ENCODE data around the gene TFAP2A. TPM values are rescaled to one million over a fixed set of nuclear protein-coding genes. Genes with fewer than 3 reads are reported as not detected.

Gene TFAP2A
- total RNA-seq, 1 experiment from 2014 or later = 87.4 TPM

DNA sequence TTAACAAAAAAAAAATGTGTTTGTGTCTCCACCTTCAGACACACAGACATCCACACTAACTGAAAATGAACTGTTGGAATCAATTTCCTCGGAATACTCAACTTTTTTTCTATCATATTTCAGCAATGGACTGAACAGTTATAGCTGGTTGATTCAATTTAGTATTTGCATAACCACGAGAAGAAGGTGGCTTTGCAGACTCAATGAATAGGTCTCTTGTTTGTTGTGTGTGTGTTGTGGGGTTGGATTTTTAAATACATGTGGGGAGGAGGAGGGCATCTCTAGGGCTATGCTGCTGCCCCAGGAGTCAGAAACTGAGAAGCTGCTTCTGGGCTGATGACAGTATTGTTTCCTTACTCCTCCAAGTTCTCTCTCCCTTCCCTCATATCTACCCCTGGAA lies 28.7 kb downstream of the TFAP2A start:
- no peak for DNase-seq (ENCODE audit: unreplicated experiment)
- no peaks in the 10 kb centered on the region for H3K27me3 Mint-ChIP-seq (ENCODE audit: insufficient read depth, unreplicated experiment)
- no peaks in the 10 kb centered on the region for H3K9me3 Mint-ChIP-seq (ENCODE audit: unreplicated experiment)
- TF ChIP-seq, protein P1, sequence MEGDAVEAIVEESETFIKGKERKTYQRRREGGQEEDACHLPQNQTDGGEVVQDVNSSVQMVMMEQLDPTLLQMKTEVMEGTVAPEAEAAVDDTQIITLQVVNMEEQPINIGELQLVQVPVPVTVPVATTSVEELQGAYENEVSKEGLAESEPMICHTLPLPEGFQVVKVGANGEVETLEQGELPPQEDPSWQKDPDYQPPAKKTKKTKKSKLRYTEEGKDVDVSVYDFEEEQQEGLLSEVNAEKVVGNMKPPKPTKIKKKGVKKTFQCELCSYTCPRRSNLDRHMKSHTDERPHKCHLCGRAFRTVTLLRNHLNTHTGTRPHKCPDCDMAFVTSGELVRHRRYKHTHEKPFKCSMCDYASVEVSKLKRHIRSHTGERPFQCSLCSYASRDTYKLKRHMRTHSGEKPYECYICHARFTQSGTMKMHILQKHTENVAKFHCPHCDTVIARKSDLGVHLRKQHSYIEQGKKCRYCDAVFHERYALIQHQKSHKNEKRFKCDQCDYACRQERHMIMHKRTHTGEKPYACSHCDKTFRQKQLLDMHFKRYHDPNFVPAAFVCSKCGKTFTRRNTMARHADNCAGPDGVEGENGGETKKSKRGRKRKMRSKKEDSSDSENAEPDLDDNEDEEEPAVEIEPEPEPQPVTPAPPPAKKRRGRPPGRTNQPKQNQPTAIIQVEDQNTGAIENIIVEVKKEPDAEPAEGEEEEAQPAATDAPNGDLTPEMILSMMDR (IDR thresholded peaks at IDR 0.05; ENCODE audit: unreplicated experiment) = no peak
- H3K4me1 Mint-ChIP-seq (ENCODE audit: insufficient read depth, unreplicated experiment) = no peaks in the 10 kb centered on the region
- no peak overlapping the region for H3K4me3 Mint-ChIP-seq (ENCODE audit: unreplicated experiment)
- ChIA-PET POLR2A (interaction anchor here (0.7 to 1.0 kb wide), 2 partner anchors 10 to 1135 kb away, joined by 3 to 4 read pairs; no protein-coding TSS in a partner anchor), CTCF (interaction anchor here (0.5 to 0.7 kb wide), 2 partner anchors 673 to 847 kb away, joined by 3 read pairs; no protein-coding TSS in a partner anchor)
- no peak overlapping the region for H3K27ac Mint-ChIP-seq (ENCODE audit: low read depth, unreplicated experiment)
- H3K36me3 Mint-ChIP-seq (ENCODE audit: insufficient read depth, unreplicated experiment) = no peaks in the 10 kb centered on the region
- no TSS peak for BruUV-seq (replicated peaks)
- intact Hi-C loops (cut with micrococcal nuclease) = no loop called here

DNA sequence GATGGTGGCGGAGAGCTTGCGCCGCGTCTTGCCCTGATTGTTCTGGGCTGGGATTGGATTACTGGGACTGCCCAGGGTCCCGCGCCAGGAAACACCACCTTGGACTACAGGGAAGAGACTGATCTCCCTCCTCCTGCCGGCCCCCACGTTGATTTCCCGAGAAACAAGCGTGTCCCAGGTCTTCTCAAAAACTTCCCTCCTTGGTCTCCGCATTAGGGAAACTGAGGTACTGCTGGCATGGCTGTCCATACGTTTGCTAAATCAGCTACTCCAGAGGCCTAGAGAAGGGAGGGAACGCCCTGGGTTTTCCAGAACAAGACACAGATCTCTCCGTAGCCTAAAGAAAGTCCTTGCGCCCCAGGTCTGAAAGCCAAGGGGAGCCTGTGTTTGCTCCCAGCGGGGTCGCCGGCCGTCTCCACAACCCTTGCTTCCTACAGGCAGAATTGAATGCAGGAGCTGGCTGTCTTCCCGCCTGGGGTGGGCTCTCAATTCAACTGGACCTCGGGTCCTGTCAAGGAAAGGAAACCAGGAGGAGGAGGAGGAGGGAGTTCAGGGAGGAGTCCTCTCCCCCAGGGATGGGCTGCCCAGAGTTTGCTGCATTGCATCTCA lies 29.2 kb downstream of the TFAP2A start:
- no peaks in the 10 kb centered on the region for H3K27me3 Mint-ChIP-seq (ENCODE audit: insufficient read depth, unreplicated experiment)
- no peaks in the 10 kb centered on the region for H3K9me3 Mint-ChIP-seq (ENCODE audit: unreplicated experiment)
- no peaks in the 10 kb centered on the region for H3K36me3 Mint-ChIP-seq (ENCODE audit: insufficient read depth, unreplicated experiment)

DNA sequence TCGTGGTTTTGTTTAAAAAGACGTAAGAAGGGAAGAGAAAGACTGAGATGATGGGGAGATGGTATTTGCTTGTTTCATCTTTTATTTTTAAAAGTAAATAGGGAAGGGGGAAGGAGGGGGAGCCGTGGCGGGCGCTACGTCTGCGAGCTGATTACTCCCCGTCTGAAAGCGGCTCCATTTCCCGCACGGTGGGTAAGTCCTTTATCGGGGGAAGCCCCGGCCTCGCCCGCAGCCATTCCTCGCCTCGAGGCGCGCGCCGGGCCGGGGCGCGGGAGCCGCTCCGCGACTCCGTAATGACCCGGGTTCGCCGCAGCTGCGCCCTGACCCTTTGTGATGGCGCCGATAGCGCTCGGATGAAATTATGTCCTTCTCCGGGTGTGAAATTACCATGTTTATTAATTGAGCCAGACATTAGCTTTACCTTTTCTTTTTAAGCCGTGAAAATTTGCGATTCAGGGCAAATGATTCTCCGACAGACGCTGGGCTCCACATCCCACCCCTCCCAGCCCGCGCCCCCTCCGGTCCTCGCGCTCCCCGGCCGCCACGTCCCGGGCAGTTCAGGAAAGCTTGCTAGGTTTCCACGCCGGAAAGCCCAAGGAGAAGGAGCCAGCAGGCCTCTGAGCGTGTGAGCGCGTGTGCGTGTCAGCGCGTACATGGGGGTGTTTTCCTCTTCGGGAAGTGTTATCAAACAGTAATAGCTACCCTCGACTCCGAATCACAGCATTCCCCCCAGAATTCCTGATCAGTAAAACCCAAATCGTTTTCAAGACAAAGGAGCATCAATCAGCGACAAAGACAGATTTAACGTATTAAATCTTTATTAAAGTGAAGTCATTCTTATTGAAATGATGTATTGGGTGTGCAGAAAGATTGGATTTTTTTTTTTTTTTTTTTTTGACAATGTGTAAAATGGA lies 30.0 kb downstream of the TFAP2A start:
- intact Hi-C loops (cut with micrococcal nuclease) = no loop called here
- Mint-ChIP-seq H3K4me1 (ENCODE audit: insufficient read depth, unreplicated experiment) (no peaks in the 10 kb centered on the region), H3K36me3 (ENCODE audit: insufficient read depth, unreplicated experiment) (no peaks in the 10 kb centered on the region), H3K4me3 (ENCODE audit: unreplicated experiment) (no peak overlapping the region), H3K9me3 (ENCODE audit: unreplicated experiment) (no peaks in the 10 kb centered on the region), H3K27me3 (ENCODE audit: insufficient read depth, unreplicated experiment) (no peaks in the 10 kb centered on the region), H3K27ac (ENCODE audit: low read depth, unreplicated experiment) (no peak overlapping the region)
- TF ChIP-seq, protein P1 (IDR thresholded peaks at IDR 0.05; ENCODE audit: unreplicated experiment) = no peak
- ChIA-PET POLR2A (interaction anchor here (0.6 to 1.4 kb wide), 3 partner anchors 30 to 1758 kb away, joined by 3 to 5 read pairs (median 3); partner anchors contain the start of gene TFAP2A), CTCF (interaction anchor here (0.6 to 1.1 kb wide), 6 partner anchors 9 to 1078 kb away, joined by 3 to 5 read pairs (median 3); no protein-coding TSS in a partner anchor)
- DNase-seq (ENCODE audit: unreplicated experiment) = no peak
- no TSS peak for BruUV-seq (replicated peaks)

More for the DNA sequence above, 29.2 kb downstream of the TFAP2A start:
- CTCF ChIA-PET = interaction anchor here (0.5 to 1.1 kb wide), 6 partner anchors 8 to 846 kb away, joined by 3 to 5 read pairs (median 3); no protein-coding TSS in a partner anchor
- no TSS peak for BruUV-seq (replicated peaks)
- H3K4me3 Mint-ChIP-seq (ENCODE audit: unreplicated experiment) = no peak overlapping the region
- no peak for DNase-seq (ENCODE audit: unreplicated experiment)
- intact Hi-C loops (cut with micrococcal nuclease) = no loop called here
- POLR2A ChIA-PET = interaction anchor here (0.7 to 1.0 kb wide), 3 partner anchors 11 to 1134 kb away, joined by 3 to 4 read pairs (median 3); no protein-coding TSS in a partner anchor
- TF ChIP-seq, protein P1 (IDR thresholded peaks at IDR 0.05; ENCODE audit: unreplicated experiment) = no peak
- no peaks in the 10 kb centered on the region for H3K4me1 Mint-ChIP-seq (ENCODE audit: insufficient read depth, unreplicated experiment)
- no peak overlapping the region for H3K27ac Mint-ChIP-seq (ENCODE audit: low read depth, unreplicated experiment)
